Panc1 (cell line): Measurements from ENCODE around the gene TMEM141. TPM values are rescaled to one million over a fixed set of nuclear protein-coding genes. Genes with fewer than 3 reads are reported as not detected.

Experiments used
- ATAC-seq: fragments of 200-7000 bp; cut with Tn5 transposase; 2 replicates; pipeline ENCODE4 v1.9.1; 2020; ENCODE audit warnings: mild to moderate bottlenecking, moderate library complexity
- BruUV-seq: library from RNA; stranded (reverse); fragments of 400-500 nt; replicated peaks from 2 replicates; lab custom pipeline; 2021; lab: Mats Ljungman, UMichigan
- CTCF ChIA-PET: fragments of 300-600 bp; sonication (Branson Sonifier 250); formaldehyde crosslinking; loops from one replicate; lab custom pipeline; 2022; ENCODE audit warnings: antibody characterized with exemption; lab: Charles Lee
- POLR2A ChIA-PET: fragments of 300-600 bp; sonication (Branson Sonifier 250); formaldehyde crosslinking; loops from one replicate; lab custom pipeline; 2022; ENCODE audit warnings: antibody characterized with exemption; lab: Charles Lee
- DNase-seq: peaks from one replicate; pipeline ENCODE4 v3.0.0-alpha.2; 2010; ENCODE audit warnings: low read depth, low spot score
- H3K27ac ChIP-seq: 2 replicates; pipeline ENCODE4 v1.5.1; 2011; ENCODE audit warnings: mild to moderate bottlenecking, low read length, inconsistent platforms
- H3K27me3 ChIP-seq: fragments of 200-500 bp; sonication (Bioruptor generic); 2 replicates; pipeline ENCODE4 v1.6.0; 2014; ENCODE audit warnings: low read length, inconsistent platforms; ENCODE audit not compliant: control insufficient read depth, insufficient read depth
- H3K36me3 ChIP-seq: fragments of 200-500 bp; sonication (Bioruptor generic); 2 replicates; pipeline ENCODE4 v1.5.1; 2014; ENCODE audit warnings: inconsistent platforms, mild to moderate bottlenecking, low read length, moderate library complexity; ENCODE audit not compliant: control insufficient read depth, insufficient read depth
- H3K4me1 ChIP-seq: 2 replicates; pipeline ENCODE4 v1.5.1; 2011; ENCODE audit warnings: inconsistent platforms, mild to moderate bottlenecking, low read length, moderate library complexity; ENCODE audit not compliant: control insufficient read depth, insufficient read depth
- H3K4me3 ChIP-seq, 2 experiments: 2 replicates each; pipeline ENCODE4 v1.5.1; 2011 to 2012; ENCODE audit warnings: low read depth in 2 of 2, low read length in 2 of 2, mild to moderate bottlenecking in 2 of 2, inconsistent platforms in 1 of 2, moderate library complexity in 1 of 2
- H3K9me3 ChIP-seq: fragments of 200-500 bp; sonication (Bioruptor generic); 2 replicates; pipeline ENCODE4 v1.5.1; 2014; ENCODE audit warnings: low read depth, mild to moderate bottlenecking, inconsistent platforms, low read length, moderate library complexity; ENCODE audit not compliant: control insufficient read depth, insufficient read depth
- POLR2AphosphoS5 ChIP-seq: IDR thresholded peaks from 2 replicates; pipeline ENCODE4 v1.6.1; 2012; ENCODE audit warnings: mild to moderate bottlenecking, low read depth, low read length, moderate library complexity
- SIN3A ChIP-seq: IDR thresholded peaks from 2 replicates; pipeline ENCODE4 v1.6.1; 2012; ENCODE audit warnings: low read depth, mild to moderate bottlenecking, low read length, moderate library complexity, borderline replicate concordance; ENCODE audit not compliant: insufficient read depth
- TCF7L2 ChIP-seq: IDR thresholded peaks from 2 replicates; pipeline ENCODE4 v1.6.1; 2011; ENCODE audit warnings: mild to moderate bottlenecking, low read depth, low read length, inconsistent platforms
- in situ Hi-C: cut with HindIII; loops from 2 replicates; pipeline ENCODE4 v1.10.0; 2016; ENCODE audit warnings: low sequenced_read_pairs, low pct_unique_long_range_greater_than_20kb
- intact Hi-C: fragments of 100-400 bp; cut with micrococcal nuclease; formaldehyde crosslinking; loops from one replicate; pipeline ENCODE4 v1.10.0; 2022; ENCODE audit not compliant: unreplicated experiment
- total RNA-seq: library from RNA; stranded (reverse); gene quantifications from one replicate; pipeline ENCODE4 v1.2.1, GENCODE V29; 2021; ENCODE audit not compliant: unreplicated experiment
- TF ChIP-seq, protein P1 (sequence below): fragments of 450-650 bp; IDR thresholded peaks from 2 replicates; pipeline ENCODE4 v1.5.1; 2017; ENCODE audit warnings: mild to moderate bottlenecking
- TF ChIP-seq, protein P2 (sequence below), 2 experiments: IDR thresholded peaks; 2 replicates each; pipeline ENCODE4 v1.6.1; 2011 to 2012; ENCODE audit warnings: low read depth in 2 of 2, control low read depth in 1 of 2, low read length in 1 of 2, mild to moderate bottlenecking in 1 of 2, moderate library complexity in 1 of 2; ENCODE audit not compliant: insufficient read depth in 1 of 2

The TMEM141 gene
- total RNA-seq, 1 experiment from 2014 or later: 53.5 TPM

DNA sequence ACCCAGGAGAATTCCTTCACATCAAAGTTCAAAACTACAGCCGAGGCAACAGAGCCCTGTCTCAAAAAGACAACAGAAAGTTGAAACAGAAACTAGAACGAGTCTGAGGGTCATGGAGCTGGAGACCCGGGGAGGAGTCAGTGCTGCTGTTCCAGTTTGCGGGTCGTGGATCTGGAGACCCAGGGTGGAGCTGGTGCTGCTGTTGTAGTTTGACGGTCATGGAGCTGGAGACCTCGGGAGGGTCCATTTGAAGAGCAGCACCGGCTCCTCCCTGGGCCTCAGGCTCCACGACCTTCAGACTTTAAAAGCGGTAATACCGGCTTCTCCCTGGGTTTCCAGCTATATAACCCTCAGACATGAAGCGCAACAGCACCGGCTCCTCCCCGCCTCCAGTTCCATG lies 13.8 kb upstream of the TMEM141 start:
- TF ChIP-seq POLR2AphosphoS5 (no peak), SIN3A (no peak), TCF7L2 (no peak)
- TF ChIP-seq, protein P1, sequence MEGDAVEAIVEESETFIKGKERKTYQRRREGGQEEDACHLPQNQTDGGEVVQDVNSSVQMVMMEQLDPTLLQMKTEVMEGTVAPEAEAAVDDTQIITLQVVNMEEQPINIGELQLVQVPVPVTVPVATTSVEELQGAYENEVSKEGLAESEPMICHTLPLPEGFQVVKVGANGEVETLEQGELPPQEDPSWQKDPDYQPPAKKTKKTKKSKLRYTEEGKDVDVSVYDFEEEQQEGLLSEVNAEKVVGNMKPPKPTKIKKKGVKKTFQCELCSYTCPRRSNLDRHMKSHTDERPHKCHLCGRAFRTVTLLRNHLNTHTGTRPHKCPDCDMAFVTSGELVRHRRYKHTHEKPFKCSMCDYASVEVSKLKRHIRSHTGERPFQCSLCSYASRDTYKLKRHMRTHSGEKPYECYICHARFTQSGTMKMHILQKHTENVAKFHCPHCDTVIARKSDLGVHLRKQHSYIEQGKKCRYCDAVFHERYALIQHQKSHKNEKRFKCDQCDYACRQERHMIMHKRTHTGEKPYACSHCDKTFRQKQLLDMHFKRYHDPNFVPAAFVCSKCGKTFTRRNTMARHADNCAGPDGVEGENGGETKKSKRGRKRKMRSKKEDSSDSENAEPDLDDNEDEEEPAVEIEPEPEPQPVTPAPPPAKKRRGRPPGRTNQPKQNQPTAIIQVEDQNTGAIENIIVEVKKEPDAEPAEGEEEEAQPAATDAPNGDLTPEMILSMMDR: no peak
- TF ChIP-seq, protein P2, sequence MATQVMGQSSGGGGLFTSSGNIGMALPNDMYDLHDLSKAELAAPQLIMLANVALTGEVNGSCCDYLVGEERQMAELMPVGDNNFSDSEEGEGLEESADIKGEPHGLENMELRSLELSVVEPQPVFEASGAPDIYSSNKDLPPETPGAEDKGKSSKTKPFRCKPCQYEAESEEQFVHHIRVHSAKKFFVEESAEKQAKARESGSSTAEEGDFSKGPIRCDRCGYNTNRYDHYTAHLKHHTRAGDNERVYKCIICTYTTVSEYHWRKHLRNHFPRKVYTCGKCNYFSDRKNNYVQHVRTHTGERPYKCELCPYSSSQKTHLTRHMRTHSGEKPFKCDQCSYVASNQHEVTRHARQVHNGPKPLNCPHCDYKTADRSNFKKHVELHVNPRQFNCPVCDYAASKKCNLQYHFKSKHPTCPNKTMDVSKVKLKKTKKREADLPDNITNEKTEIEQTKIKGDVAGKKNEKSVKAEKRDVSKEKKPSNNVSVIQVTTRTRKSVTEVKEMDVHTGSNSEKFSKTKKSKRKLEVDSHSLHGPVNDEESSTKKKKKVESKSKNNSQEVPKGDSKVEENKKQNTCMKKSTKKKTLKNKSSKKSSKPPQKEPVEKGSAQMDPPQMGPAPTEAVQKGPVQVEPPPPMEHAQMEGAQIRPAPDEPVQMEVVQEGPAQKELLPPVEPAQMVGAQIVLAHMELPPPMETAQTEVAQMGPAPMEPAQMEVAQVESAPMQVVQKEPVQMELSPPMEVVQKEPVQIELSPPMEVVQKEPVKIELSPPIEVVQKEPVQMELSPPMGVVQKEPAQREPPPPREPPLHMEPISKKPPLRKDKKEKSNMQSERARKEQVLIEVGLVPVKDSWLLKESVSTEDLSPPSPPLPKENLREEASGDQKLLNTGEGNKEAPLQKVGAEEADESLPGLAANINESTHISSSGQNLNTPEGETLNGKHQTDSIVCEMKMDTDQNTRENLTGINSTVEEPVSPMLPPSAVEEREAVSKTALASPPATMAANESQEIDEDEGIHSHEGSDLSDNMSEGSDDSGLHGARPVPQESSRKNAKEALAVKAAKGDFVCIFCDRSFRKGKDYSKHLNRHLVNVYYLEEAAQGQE (IDR thresholded peaks at IDR 0.05; ENCODE audit: insufficient read depth in 1 of 2, low read depth in 2 of 2, low read length in 1 of 2): no peak
- no peaks in the 10 kb centered on the region; the same call in 1 of the 2 replicates for H3K9me3 ChIP-seq
- no peak overlapping the region for H3K4me3 ChIP-seq
- no peak overlapping the region for H3K27ac ChIP-seq
- intact Hi-C loops: no loop called here
- no TSS peak for BruUV-seq
- DNase-seq (no peak), ATAC-seq (no peak)
- ChIA-PET CTCF (interaction anchor here (1.4 kb wide), 1 partner anchor 10 kb away, joined by 3 read pairs; no protein-coding TSS in a partner anchor), POLR2A (interaction anchor here (0.6 kb wide), 1 partner anchor 57 kb away, joined by 3 read pairs; no protein-coding TSS in a partner anchor)
- no peaks in the 10 kb centered on the region for H3K36me3 ChIP-seq
- H3K4me1 ChIP-seq: no peaks in the 10 kb centered on the region
- in situ Hi-C loops: no loop called here
- H3K27me3 ChIP-seq: no peaks in the 10 kb centered on the region

DNA sequence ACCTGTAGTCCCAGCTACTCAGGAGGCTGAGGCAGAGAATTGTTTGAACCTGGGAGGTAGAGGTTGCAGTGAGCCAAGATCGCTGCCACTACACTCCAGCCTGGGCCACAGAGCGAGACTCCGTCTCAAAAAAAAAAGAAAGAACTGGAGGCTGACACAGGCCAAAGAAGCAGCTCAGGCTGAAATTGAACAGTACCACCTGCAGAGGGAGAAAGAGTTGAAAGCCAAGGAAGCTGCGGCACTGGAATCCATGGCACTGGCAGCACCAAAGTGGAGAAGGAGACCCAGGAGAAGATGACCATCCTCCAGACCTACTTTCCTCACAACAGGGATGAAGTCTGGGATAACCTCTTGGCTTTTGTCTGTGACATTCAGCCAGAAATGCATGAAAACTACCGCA lies 11.3 kb upstream of the TMEM141 start:
- POLR2A ChIA-PET: no interaction called here
- H3K4me1 ChIP-seq: no peaks in the 10 kb centered on the region
- intact Hi-C loops: no loop called here
- no peaks in the 10 kb centered on the region for H3K27me3 ChIP-seq
- BruUV-seq: no TSS peak
- no peaks in the 10 kb centered on the region for H3K36me3 ChIP-seq
- H3K9me3 ChIP-seq: no peaks in the 10 kb centered on the region
- TF ChIP-seq SIN3A (no peak), POLR2AphosphoS5 (no peak)
- TF ChIP-seq, protein P2 (IDR thresholded peaks at IDR 0.05; ENCODE audit: insufficient read depth in 1 of 2, low read depth in 2 of 2, low read length in 1 of 2): no peak
- TF ChIP-seq, protein P1: no peak
- in situ Hi-C loops: no loop called here
- no peak overlapping the region for H3K27ac ChIP-seq
- ATAC-seq: no peak
- DNase-seq: no peak
- H3K4me3 ChIP-seq: no peak overlapping the region
- CTCF ChIA-PET: no interaction called here
